KMS-11 (cell line): Measurements from ENCODE around the gene PTK6.

Experiments
- H2AFZ ChIP-seq: fragments of 200-600 bp; sonication (generic); 2 replicates; pipeline ENCODE4 v1.6.1; 2016; ENCODE audit warnings: antibody characterized with exemption, mixed run types, low read depth
- H3K27ac ChIP-seq: fragments of 200-600 bp; sonication (generic); 2 replicates; pipeline ENCODE4 v1.6.1; 2016; ENCODE audit warnings: mild to moderate bottlenecking, mixed run types
- H3K27me3 ChIP-seq: fragments of 200-600 bp; sonication (generic); 2 replicates; pipeline ENCODE4 v1.6.1; 2017; ENCODE audit warnings: mild to moderate bottlenecking, low read depth, mixed run types, moderate library complexity; ENCODE audit not compliant: insufficient read depth
- H3K36me3 ChIP-seq: fragments of 200-600 bp; sonication (generic); 2 replicates; pipeline ENCODE4 v1.6.1; 2017; ENCODE audit warnings: mild to moderate bottlenecking, mixed run types; ENCODE audit not compliant: insufficient read depth
- H3K4me1 ChIP-seq: fragments of 200-600 bp; sonication (generic); 2 replicates; pipeline ENCODE4 v1.6.1; 2016; ENCODE audit warnings: mild to moderate bottlenecking, low read depth, mixed run types; ENCODE audit not compliant: poor library complexity, severe bottlenecking
- H3K4me2 ChIP-seq: fragments of 200-600 bp; sonication (generic); 2 replicates; pipeline ENCODE4 v1.7.0; 2016; ENCODE audit warnings: mild to moderate bottlenecking, mixed run types
- H3K4me3 ChIP-seq: fragments of 200-600 bp; sonication (generic); IDR thresholded peaks from 2 replicates; pipeline ENCODE4 v1.6.1; 2017; ENCODE audit warnings: low read depth, low read length, mixed read lengths; ENCODE audit not compliant: insufficient read depth
- H3K79me2 ChIP-seq: fragments of 200-600 bp; sonication (generic); 2 replicates; pipeline ENCODE4 v1.6.1; 2016; ENCODE audit warnings: low read depth, mixed run types; ENCODE audit not compliant: insufficient read depth
- H3K9ac ChIP-seq: fragments of 200-600 bp; sonication (generic); 2 replicates; pipeline ENCODE4 v1.6.1; 2016; ENCODE audit warnings: mild to moderate bottlenecking, mixed run types
- H4K20me1 ChIP-seq: fragments of 200-600 bp; sonication (generic); 2 replicates; pipeline ENCODE4 v1.6.1; 2016; ENCODE audit warnings: mild to moderate bottlenecking, mixed run types; ENCODE audit not compliant: insufficient read depth
- CTCF ChIP-seq: fragments of 200-600 bp; sonication (generic); conservative IDR thresholded peaks from 2 replicates; pipeline ENCODE4 v1.6.1; 2017; ENCODE audit warnings: low read depth, mild to moderate bottlenecking, antibody characterized with exemption, low read length, moderate library complexity, mixed read lengths

Gene PTK6

GRCh38 chr20:63576311-63576710, 39.1 kb upstream of the PTK6 start:
- Histone ChIP-seq H3K79me2 (no peaks in the 10 kb centered on the region), H3K9ac (no peak overlapping the region), H3K36me3 (no peaks in the 10 kb centered on the region), H3K27me3 (peaks cover 69% of the 10 kb centered on the region), H3K4me3 (no peak overlapping the region), H3K27ac (no peak overlapping the region), H4K20me1 (no peaks in the 10 kb centered on the region), H3K4me2 (no peak overlapping the region), H3K4me1 (peaks cover 6% of the 10 kb centered on the region), H2AFZ (no peak overlapping the region)
- no peak for TF ChIP-seq CTCF

DNA sequence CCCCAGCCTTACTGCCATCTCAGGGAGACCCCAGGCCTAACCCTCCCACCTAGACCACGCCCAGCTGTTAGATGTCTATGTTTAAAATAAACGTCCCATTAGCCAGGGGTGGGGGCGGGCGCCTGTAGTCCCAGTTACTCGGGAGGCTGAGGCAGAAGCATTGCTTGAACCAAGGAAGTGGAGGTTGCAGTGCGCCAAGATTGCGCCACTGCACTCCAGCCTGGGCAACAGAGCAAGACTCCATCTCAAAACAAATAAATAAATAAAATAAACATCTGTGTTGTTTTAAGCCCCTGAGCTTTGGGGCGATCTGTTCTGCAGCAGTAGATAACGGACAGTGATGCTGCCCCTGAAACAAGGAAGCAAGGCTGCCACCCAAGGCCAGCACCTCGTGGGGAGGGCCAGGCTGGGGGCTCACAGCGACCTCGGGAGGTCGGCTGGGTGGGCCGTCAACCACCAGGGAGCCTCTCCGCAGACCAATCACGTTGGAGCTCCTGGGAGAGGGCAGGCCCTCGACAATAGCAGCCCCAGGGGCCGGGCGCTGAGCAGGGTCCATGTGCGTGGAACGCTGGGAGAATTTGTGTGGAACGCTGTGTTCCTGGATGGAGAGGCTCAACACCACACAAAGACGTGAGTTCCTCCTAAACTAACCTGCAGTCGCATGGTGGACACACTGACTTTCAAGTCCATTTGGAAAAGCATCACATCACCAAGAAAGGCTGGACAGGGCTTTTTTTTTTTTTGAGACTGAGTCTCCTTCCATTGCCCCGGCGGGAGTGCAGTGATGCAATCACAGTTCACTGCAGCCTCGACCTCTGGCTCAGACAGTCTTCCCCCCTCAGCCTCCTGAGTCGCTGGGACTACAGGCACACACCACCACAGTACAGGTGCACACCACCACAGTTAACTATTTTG, 37.9 kb upstream of the PTK6 start:
- Histone ChIP-seq H4K20me1 (no peaks in the 10 kb centered on the region), H3K79me2 (no peaks in the 10 kb centered on the region), H3K4me3 (no peak overlapping the region), H3K4me2 (peak overlapping the region; percentile 81; the same call in 1 of the 2 replicates), H3K4me1 (peaks cover 6% of the 10 kb centered on the region), H2AFZ (peak overlapping the region; percentile 93; the same call in 1 of the 2 replicates), H3K27me3 (peaks cover 58% of the 10 kb centered on the region), H3K9ac (no peak overlapping the region), H3K27ac (no peak overlapping the region), H3K36me3 (no peaks in the 10 kb centered on the region)
- TF ChIP-seq CTCF: no peak

DNA sequence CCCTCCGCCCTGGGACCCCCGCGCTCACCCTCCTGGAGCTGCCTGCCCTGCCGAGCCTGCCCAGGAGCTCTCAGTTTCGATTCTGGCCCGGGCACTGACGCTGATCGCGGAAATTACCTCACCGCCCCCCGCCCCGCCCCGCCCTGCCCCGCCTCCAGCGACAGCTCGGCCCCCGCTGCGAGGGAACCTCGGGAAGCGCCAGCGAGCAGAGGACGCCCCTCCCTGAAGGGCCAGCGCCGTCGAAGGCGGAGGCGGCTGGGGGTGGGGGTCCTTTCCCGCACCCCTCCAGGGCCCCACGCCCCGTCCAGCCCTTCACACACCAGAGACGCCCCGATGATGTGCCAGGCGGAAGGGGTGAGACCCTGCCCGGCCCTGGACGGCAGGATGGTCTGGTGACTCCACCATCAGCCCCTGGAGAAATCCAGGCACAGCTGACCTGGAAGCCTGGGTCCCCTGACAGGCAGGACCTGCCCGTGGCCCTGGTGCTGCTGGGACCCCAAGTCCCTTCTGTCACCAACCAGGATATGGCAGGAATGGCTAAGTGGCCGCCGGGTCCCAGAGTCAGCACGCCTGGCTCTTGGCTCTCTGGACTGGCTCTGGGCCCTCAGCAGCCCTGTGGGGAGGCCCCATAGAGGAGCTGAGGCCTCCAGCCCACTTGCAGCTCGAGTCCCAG, 37.1 kb upstream of the PTK6 start, which contains the start of gene HELZ2:
Gene HELZ2 (minus strand): TSS at position 84 of the 673 bp plus-strand sequence. CDS start 1,854 bp downstream, outside the sequence.
- no peak within 1 kb of the TSS for H3K27ac ChIP-seq
- peak within 1 kb of the TSS; percentile 93 for H2AFZ ChIP-seq

More for the DNA sequence above, 37.1 kb upstream of the PTK6 start, which contains the start of gene HELZ2:
- Histone ChIP-seq H3K4me2 (peak within 1 kb of the TSS; percentile 81), H3K4me1 (peaks cover 11% of the 10 kb centered on the region), H3K9ac (peak within 1 kb of the TSS; percentile 57; the same call in 1 of the 2 replicates), H3K27me3 (peaks cover 58% of the 10 kb centered on the region), H3K4me3 (no peak within 1 kb of the TSS), H4K20me1 (no peaks in the 10 kb centered on the region), H3K36me3 (no peaks in the 10 kb centered on the region), H3K79me2 (no peaks in the 10 kb centered on the region)
- no peak for TF ChIP-seq CTCF
